NCI-H1048 (cell line): ENCODE measurements around the gene CCDC30.

Source experiments
- DNase-seq: peaks from one replicate; lab custom pipeline; 2025; lab: John Stamatoyannopoulos, UW

The CCDC30 gene

DNA sequence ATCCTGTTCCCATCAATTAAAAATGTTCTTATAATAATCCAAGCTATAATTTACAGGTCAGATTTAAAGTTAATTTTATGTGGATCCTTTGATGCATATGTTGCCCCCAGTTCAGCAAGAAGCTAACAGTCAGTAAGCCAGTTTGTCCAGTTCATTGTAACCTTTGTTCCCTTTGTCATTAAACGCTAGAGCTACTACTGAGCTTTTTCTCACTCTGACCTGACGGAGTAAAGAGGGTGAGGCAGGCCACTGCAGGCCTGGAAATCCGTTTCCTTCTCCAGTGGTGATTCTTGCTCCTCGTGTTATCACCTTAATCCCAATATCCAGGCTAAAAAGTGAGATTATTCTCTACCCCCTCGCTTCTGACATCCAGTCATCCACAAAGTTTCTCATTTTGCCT is 229.4 kb downstream of the CCDC30 start:
- DNase-seq: no peak

GRCh38 chr1:42692911-42693310 is 229.8 kb downstream of the CCDC30 start:
- DNase-seq: no peak

DNA sequence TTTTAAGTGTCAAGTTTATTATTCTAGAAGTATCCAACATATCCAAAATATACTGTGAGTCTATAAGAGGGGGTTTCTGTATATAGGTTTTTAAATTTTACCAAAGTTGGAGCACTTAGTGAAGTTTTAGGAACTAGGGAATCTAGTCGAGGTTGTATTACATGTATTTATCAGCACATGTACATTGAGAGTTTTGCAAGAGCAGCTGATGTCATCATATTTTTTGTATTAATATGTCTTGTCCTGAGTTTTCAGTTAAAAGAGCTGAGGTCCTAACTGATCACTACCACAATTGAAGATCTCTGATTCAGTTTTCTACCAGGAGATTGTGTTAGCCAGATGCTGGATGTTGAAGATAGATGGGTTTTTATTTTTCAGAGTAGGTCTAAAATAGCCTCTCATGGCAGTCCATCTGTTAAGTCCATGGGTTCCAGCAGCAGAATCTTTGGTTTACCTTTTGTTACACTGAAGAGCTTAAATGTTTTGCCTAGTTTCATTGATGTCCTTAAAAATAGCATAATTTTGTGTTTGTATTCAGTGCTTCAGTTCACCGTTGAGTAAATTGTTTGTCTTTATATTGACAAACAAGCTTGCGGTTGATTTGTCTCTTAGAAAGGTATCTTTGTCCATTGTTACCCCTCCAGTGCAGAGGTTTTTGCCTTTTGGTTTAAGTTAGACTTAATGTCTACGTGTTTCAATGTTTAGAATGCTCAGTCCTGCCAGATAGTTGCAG is 235.2 kb downstream of the CCDC30 start:
- DNase-seq: no peak

GRCh38 chr1:42700006-42700405 is 236.9 kb downstream of the CCDC30 start:
- DNase-seq: no peak

DNA sequence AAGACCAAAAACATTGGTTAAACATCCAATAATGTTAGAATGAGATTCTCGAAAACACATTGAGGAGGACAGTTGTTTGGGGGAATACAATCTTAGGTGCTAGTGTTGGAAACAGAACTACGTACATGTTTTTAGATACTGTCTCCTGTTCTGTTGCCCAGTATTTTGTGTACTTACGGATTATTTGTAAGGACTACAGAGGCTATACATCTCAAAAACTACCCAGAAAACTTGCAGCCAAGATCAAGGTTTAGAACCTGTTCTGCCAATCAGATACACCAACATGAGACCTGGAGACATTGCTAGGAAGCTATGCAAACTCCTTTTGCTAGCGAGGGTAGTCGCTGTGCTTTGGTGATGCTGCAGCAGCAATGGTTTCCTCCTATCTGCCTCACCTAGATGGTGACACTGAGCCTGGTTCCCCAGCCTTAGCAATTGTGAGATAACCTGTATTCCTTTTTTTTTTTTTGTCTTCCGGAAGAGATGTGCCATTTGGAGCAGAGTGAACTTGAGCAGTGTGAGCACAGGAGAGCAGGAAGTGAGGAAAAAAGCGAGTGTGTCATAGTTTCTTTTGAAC is 240.9 kb downstream of the CCDC30 start:
- DNase-seq: no peak
